Measurements from ENCODE around the gene CEP295NL.

- TF ChIP-seq POLR2A (IDR thresholded peaks at IDR 0.05): no peak
- TF ChIP-seq CTCF (IDR thresholded peaks at IDR 0.05): no peak
Measured at GRCh38 chr17:78873519-78874340, 29.3 kb downstream of the CEP295NL start.

Data from Peyer's patch (tissue), 4 donors.